Astrocyte (in vitro differentiated cells and primary cell): Measurements from ENCODE around the gene TAF9. TPM values are rescaled to one million over a fixed set of nuclear protein-coding genes. Genes with fewer than 3 reads are reported as not detected.

Source experiments
- DNase-seq: peaks from one replicate; pipeline ENCODE4 v3.0.0-alpha.2; 2010; ENCODE audit warnings: low read depth
- FAIRE-seq: peaks from 2 replicates; lab custom pipeline; 2011; peaks lifted over from hg19 to GRCh38; lab: Jason Lieb, UNC
- H2AFZ ChIP-seq: 2 replicates; pipeline ENCODE4 v1.6.0; 2012; ENCODE audit warnings: low read depth, low read length, inconsistent platforms
- H3K27ac ChIP-seq: 2 replicates; pipeline ENCODE4 v1.5.1; 2011; ENCODE audit warnings: low read depth, low read length, inconsistent platforms
- H3K27me3 ChIP-seq: 2 replicates; pipeline ENCODE4 v1.6.0; 2011; ENCODE audit warnings: low read length, inconsistent platforms; ENCODE audit not compliant: insufficient read depth
- H3K36me3 ChIP-seq: 2 replicates; pipeline ENCODE4 v1.5.1; 2011; ENCODE audit warnings: low read length, inconsistent platforms; ENCODE audit not compliant: insufficient read depth
- H3K4me1 ChIP-seq: 2 replicates; pipeline ENCODE4 v1.5.1; 2011; ENCODE audit warnings: low read length, inconsistent platforms; ENCODE audit not compliant: insufficient read depth
- H3K4me2 ChIP-seq: 2 replicates; pipeline ENCODE4 v1.6.0; 2012; ENCODE audit warnings: low read length, inconsistent platforms
- H3K4me3 ChIP-seq: 2 replicates; pipeline ENCODE4 v1.5.1; 2011; ENCODE audit warnings: low read depth, mild to moderate bottlenecking, low read length, inconsistent platforms; ENCODE audit not compliant: insufficient read depth
- H3K79me2 ChIP-seq: 2 replicates; pipeline ENCODE4 v1.6.0; 2012; ENCODE audit warnings: mild to moderate bottlenecking, low read length, inconsistent platforms; ENCODE audit not compliant: insufficient read depth
- H3K9ac ChIP-seq: 2 replicates; pipeline ENCODE4 v1.6.0; 2012; ENCODE audit warnings: mild to moderate bottlenecking, low read length, inconsistent platforms
- H3K9me3 ChIP-seq: 2 replicates; pipeline ENCODE4 v1.5.1; 2012; ENCODE audit warnings: low read depth, mild to moderate bottlenecking, low read length, inconsistent platforms; ENCODE audit not compliant: insufficient read depth
- H4K20me1 ChIP-seq: 2 replicates; pipeline ENCODE4 v1.6.0; 2012; ENCODE audit warnings: low read length, inconsistent platforms; ENCODE audit not compliant: insufficient read depth
- H3K27ac Mint-ChIP-seq: one replicate; pipeline ENCODE4 v1.8.0; 2021; ENCODE audit warnings: mild to moderate bottlenecking, mixed read lengths; ENCODE audit not compliant: unreplicated experiment
- H3K27me3 Mint-ChIP-seq: one replicate; pipeline ENCODE4 v1.8.0; 2021; ENCODE audit warnings: low read depth, mixed read lengths; ENCODE audit not compliant: unreplicated experiment
- H3K36me3 Mint-ChIP-seq: one replicate; pipeline ENCODE4 v1.8.0; 2021; ENCODE audit warnings: low read depth, mixed read lengths; ENCODE audit not compliant: unreplicated experiment
- H3K4me1 Mint-ChIP-seq: one replicate; pipeline ENCODE4 v1.8.0; 2021; ENCODE audit warnings: low read depth, mixed read lengths; ENCODE audit not compliant: unreplicated experiment
- H3K4me3 Mint-ChIP-seq: one replicate; pipeline ENCODE4 v1.8.0; 2021; ENCODE audit warnings: mild to moderate bottlenecking, moderate library complexity, mixed read lengths; ENCODE audit not compliant: unreplicated experiment
- H3K9me3 Mint-ChIP-seq: one replicate; pipeline ENCODE4 v1.8.0; 2021; ENCODE audit warnings: mild to moderate bottlenecking, mixed read lengths; ENCODE audit not compliant: unreplicated experiment
- EZH2 ChIP-seq: IDR thresholded peaks from 2 replicates; pipeline ENCODE4 v1.6.1; 2012; ENCODE audit warnings: mild to moderate bottlenecking, low read length, inconsistent platforms; ENCODE audit not compliant: insufficient read depth
- total RNA-seq: library from RNA; stranded (reverse); gene quantifications from 2 replicates; pipeline ENCODE4 v1.2.1, GENCODE V29; 2021
- TF ChIP-seq, protein P1 (sequence below): IDR thresholded peaks from 2 replicates; pipeline ENCODE4 v1.5.1; 2011; ENCODE audit warnings: low read depth, mild to moderate bottlenecking, inconsistent platforms, low read length, moderate library complexity; ENCODE audit not compliant: insufficient read depth

The TAF9 gene
- total RNA-seq, 1 donor from 2014 or later, result 92.7 TPM

DNA sequence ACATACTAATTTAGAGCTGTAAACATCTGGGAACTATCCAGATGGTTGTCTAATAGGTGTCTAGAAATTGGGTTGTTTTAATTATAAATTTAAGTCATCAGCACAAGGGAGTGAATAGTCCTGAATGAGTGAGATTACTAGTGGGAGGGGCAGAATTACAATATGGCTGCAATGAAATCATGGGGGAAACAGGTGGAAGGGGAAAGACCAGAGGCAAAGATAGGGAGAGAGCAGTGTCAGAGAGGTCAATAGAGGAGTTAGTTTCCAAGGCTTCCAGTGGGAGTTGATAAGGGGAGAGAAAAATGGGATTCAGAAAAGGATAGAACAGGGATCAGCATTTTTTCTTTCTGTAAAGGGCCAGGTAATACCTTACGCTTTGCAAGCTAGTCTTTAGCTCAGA is 8.9 kb downstream of the TAF9 start:
- FAIRE-seq (no peak), DNase-seq (no peak)
- H3K4me1 ChIP-seq, result no peaks in the 10 kb centered on the region
- H3K27me3 Mint-ChIP-seq, result no peaks in the 10 kb centered on the region
- H3K27ac Mint-ChIP-seq, result no peak overlapping the region
- H3K9me3 ChIP-seq, result no peaks in the 10 kb centered on the region
- H3K9me3 Mint-ChIP-seq, result no peaks in the 10 kb centered on the region
- H3K36me3 Mint-ChIP-seq, result peaks cover 6% of the 10 kb centered on the region
- no peaks in the 10 kb centered on the region for H3K4me1 Mint-ChIP-seq
- no peak overlapping the region for H3K4me3 ChIP-seq
- peaks cover 49% of the 10 kb centered on the region for H4K20me1 ChIP-seq
- no peak overlapping the region for H2AFZ ChIP-seq
- no peak overlapping the region for H3K4me2 ChIP-seq
- no peak overlapping the region for H3K27ac ChIP-seq
- H3K79me2 ChIP-seq, result peaks cover 83% of the 10 kb centered on the region
- no peak for TF ChIP-seq EZH2
- TF ChIP-seq, protein P1, sequence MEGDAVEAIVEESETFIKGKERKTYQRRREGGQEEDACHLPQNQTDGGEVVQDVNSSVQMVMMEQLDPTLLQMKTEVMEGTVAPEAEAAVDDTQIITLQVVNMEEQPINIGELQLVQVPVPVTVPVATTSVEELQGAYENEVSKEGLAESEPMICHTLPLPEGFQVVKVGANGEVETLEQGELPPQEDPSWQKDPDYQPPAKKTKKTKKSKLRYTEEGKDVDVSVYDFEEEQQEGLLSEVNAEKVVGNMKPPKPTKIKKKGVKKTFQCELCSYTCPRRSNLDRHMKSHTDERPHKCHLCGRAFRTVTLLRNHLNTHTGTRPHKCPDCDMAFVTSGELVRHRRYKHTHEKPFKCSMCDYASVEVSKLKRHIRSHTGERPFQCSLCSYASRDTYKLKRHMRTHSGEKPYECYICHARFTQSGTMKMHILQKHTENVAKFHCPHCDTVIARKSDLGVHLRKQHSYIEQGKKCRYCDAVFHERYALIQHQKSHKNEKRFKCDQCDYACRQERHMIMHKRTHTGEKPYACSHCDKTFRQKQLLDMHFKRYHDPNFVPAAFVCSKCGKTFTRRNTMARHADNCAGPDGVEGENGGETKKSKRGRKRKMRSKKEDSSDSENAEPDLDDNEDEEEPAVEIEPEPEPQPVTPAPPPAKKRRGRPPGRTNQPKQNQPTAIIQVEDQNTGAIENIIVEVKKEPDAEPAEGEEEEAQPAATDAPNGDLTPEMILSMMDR, result no peak
- H3K4me3 Mint-ChIP-seq, result no peak overlapping the region
- no peak overlapping the region for H3K9ac ChIP-seq
- peaks cover 17% of the 10 kb centered on the region for H3K36me3 ChIP-seq
- no peaks in the 10 kb centered on the region for H3K27me3 ChIP-seq

DNA sequence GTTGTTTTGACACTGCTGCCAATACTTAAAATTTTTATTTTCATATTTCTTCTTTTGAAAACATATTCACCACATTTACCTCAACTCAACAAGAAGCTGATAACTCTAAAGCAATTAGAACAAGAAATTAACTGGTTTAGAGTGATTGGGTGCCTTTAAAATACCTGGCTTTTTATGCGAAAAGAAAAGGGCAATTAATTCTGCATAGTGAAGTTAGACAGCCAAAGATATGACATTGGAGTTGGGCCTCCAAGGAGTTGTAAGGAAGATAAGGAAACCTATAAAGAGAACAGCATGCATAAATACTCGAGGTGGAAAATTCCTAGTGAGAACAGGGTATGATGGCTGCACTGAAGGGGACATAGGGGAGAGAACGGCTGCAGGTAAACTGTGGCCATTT is 9.6 kb downstream of the TAF9 start:
- Histone ChIP-seq H3K4me1 (no peaks in the 10 kb centered on the region), H3K79me2 (peaks cover 75% of the 10 kb centered on the region), H3K4me2 (no peak overlapping the region), H3K36me3 (peaks cover 10% of the 10 kb centered on the region), H3K27ac (no peak overlapping the region), H3K4me3 (no peak overlapping the region), H3K27me3 (no peaks in the 10 kb centered on the region), H2AFZ (no peak overlapping the region), H4K20me1 (peaks cover 42% of the 10 kb centered on the region), H3K9ac (no peak overlapping the region), H3K9me3 (no peaks in the 10 kb centered on the region)
- no peaks in the 10 kb centered on the region for H3K27me3 Mint-ChIP-seq
- DNase-seq (no peak), FAIRE-seq (no peak)
- TF ChIP-seq EZH2, result no peak
- TF ChIP-seq, protein P1, result no peak
- H3K27ac Mint-ChIP-seq, result no peak overlapping the region
- H3K4me3 Mint-ChIP-seq, result no peak overlapping the region
- no peaks in the 10 kb centered on the region for H3K4me1 Mint-ChIP-seq
- peaks cover 4% of the 10 kb centered on the region for H3K36me3 Mint-ChIP-seq
- no peaks in the 10 kb centered on the region for H3K9me3 Mint-ChIP-seq

DNA sequence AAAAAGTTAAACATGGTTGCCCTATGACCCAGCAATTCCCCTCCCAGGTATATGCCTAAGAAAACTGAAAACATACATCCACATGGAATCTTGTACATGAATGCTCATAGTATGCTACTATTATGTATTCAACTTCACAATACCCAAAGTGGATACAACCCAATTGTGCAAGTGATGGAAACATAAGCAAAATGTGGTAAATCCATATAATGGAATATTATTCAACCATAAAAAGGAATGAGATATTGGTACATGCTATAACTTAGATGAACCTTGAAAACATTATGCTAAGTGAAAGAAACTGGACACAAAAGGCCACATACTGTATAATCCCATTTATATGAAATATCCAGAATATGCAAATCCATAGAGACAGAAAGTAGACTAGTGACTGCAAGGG is 18.7 kb downstream of the TAF9 start:
- Histone ChIP-seq H4K20me1 (no peaks in the 10 kb centered on the region), H3K36me3 (peaks cover 6% of the 10 kb centered on the region), H3K4me2 (no peak overlapping the region), H3K4me3 (no peak overlapping the region), H3K27ac (no peak overlapping the region), H3K9me3 (no peaks in the 10 kb centered on the region), H3K4me1 (no peaks in the 10 kb centered on the region), H3K79me2 (no peaks in the 10 kb centered on the region), H3K27me3 (no peaks in the 10 kb centered on the region), H3K9ac (no peak overlapping the region), H2AFZ (no peak overlapping the region)
- H3K9me3 Mint-ChIP-seq, result no peaks in the 10 kb centered on the region
- no peaks in the 10 kb centered on the region for H3K27me3 Mint-ChIP-seq
- H3K4me1 Mint-ChIP-seq, result no peaks in the 10 kb centered on the region
- no peak for FAIRE-seq
- H3K4me3 Mint-ChIP-seq, result no peak overlapping the region
- no peak overlapping the region for H3K27ac Mint-ChIP-seq
- no peak for TF ChIP-seq EZH2
- TF ChIP-seq, protein P1, result no peak
- peaks cover 6% of the 10 kb centered on the region for H3K36me3 Mint-ChIP-seq
- DNase-seq, result no peak
